ENCODE data around the gene C8G.

DNA sequence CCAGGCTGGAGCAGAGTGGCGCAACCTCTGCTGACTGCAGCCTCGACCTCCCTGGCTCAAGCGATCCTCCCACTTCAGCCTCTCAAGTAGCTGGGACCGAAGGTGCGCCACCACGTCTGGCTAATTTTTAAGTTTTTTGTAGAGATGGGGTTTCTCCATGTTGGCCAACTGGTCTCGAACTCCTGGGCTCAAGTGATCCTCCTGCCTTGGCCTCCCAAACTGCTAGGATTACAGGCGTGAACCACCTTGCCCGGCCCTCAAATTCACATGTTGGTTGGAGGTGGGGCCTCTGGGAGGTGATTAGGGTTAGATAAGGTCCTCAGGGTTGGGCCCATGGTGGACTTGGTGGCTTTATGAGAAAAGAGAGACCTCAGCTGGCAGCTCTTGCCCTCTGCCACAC is 17.1 kb downstream of the C8G start:
- TF ChIP-seq EZH2phosphoT487 (IDR thresholded peaks at IDR 0.05; ENCODE audit: borderline replicate concordance, low read length) (no peak), EZH2 (IDR thresholded peaks at IDR 0.05; ENCODE audit: low read length, unreplicated experiment) (no peak)
- TF ChIP-seq, protein P1, sequence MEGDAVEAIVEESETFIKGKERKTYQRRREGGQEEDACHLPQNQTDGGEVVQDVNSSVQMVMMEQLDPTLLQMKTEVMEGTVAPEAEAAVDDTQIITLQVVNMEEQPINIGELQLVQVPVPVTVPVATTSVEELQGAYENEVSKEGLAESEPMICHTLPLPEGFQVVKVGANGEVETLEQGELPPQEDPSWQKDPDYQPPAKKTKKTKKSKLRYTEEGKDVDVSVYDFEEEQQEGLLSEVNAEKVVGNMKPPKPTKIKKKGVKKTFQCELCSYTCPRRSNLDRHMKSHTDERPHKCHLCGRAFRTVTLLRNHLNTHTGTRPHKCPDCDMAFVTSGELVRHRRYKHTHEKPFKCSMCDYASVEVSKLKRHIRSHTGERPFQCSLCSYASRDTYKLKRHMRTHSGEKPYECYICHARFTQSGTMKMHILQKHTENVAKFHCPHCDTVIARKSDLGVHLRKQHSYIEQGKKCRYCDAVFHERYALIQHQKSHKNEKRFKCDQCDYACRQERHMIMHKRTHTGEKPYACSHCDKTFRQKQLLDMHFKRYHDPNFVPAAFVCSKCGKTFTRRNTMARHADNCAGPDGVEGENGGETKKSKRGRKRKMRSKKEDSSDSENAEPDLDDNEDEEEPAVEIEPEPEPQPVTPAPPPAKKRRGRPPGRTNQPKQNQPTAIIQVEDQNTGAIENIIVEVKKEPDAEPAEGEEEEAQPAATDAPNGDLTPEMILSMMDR (conservative IDR thresholded peaks at IDR 0.05; ENCODE audit: low read depth, low read length): no peak

All from PC-3 (cell line).